Measurements from ENCODE around the gene SHROOM3. TPM values are rescaled to one million over a fixed set of nuclear protein-coding genes. Genes with fewer than 3 reads are reported as not detected.

SHROOM3 gene
- polyA plus RNA-seq, 3 donors = 36.8 to 41.2 (median 37.1) TPM

- no peak for DNase-seq
Observed at GRCh38 chr4:76616526-76616925, 181.5 kb downstream of the SHROOM3 start.

GRCh38 chr4:76620723-76621468 lies 185.9 kb downstream of the SHROOM3 start:
- DNase-seq = no peak

GRCh38 chr4:76622126-76622525 lies 187.1 kb downstream of the SHROOM3 start:
- DNase-seq = no peak

- no peak for DNase-seq
Observed at GRCh38 chr4:76622717-76623116, 187.7 kb downstream of the SHROOM3 start.

GRCh38 chr4:76623217-76624045 lies 188.4 kb downstream of the SHROOM3 start:
- no peak for DNase-seq

GRCh38 chr4:76624241-76624681 lies 189.2 kb downstream of the SHROOM3 start:
- peak; percentile 89 for DNase-seq

GRCh38 chr4:76624931-76625715 lies 190.1 kb downstream of the SHROOM3 start:
- no peak for DNase-seq

GRCh38 chr4:76626686-76627465 lies 191.8 kb downstream of the SHROOM3 start:
- DNase-seq = no peak

GRCh38 chr4:76628251-76628650 lies 193.2 kb downstream of the SHROOM3 start:
- DNase-seq = no peak

- no peak for DNase-seq
Observed at GRCh38 chr4:76630741-76631140, 195.7 kb downstream of the SHROOM3 start.

- DNase-seq = no peak
Observed at GRCh38 chr4:76634220-76634619, 199.2 kb downstream of the SHROOM3 start.

- no peak for DNase-seq
Observed at GRCh38 chr4:76637712-76638361, 202.8 kb downstream of the SHROOM3 start.

GRCh38 chr4:76639288-76639687 lies 204.3 kb downstream of the SHROOM3 start:
- DNase-seq = no peak

GRCh38 chr4:76640353-76640910 lies 205.4 kb downstream of the SHROOM3 start:
- no peak for DNase-seq

GRCh38 chr4:76641351-76641750 lies 206.3 kb downstream of the SHROOM3 start:
- no peak for DNase-seq

- no peak for DNase-seq
Observed at GRCh38 chr4:76641758-76642157, 206.7 kb downstream of the SHROOM3 start.

- no peak for DNase-seq
Observed at GRCh38 chr4:76644831-76645485, 209.9 kb downstream of the SHROOM3 start.

GRCh38 chr4:76649086-76649485 lies 214.1 kb downstream of the SHROOM3 start:
- no peak for DNase-seq

- no peak for DNase-seq
Observed at GRCh38 chr4:76651616-76652015, 216.6 kb downstream of the SHROOM3 start.

- no peak for DNase-seq
Observed at GRCh38 chr4:76652389-76652788, 217.4 kb downstream of the SHROOM3 start.
